Ecto neural progenitor cell (in vitro differentiated cells): Measurements from ENCODE around the gene TMEM256.
"Not testable (repeated sequence)": the region's sequence is repeated elsewhere in the genome, so short reads cannot be mapped to it uniquely, and the experiment has no call there.

Experiments used
- DNase-seq: peaks from one replicate; pipeline ENCODE4 v3.0.0-alpha.2; 2018; ENCODE audit warnings: low spot score

The TMEM256 gene

DNA sequence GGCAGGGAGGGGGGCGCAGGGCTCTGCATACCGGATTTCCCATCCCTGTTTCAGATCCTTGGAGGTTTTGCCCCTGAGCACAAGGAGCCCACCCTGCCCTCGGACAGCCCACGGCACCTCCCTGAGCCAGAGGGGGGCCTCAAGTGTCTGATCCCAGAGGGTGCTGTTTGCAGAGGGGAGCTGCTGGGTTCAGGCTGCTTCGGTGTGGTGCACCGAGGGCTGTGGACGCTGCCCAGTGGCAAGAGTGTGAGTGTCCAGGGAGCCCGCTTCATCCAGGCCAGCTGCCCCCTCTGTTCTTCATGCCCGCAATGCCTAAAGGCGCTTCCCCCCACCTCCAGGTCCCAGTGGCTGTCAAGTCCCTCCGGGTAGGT lies 20.5 kb downstream of the TMEM256 start:
- no peak for DNase-seq

- DNase-seq = no peak
Measured at GRCh38 chr17:7382901-7383300, 21.0 kb downstream of the TMEM256 start.

DNA sequence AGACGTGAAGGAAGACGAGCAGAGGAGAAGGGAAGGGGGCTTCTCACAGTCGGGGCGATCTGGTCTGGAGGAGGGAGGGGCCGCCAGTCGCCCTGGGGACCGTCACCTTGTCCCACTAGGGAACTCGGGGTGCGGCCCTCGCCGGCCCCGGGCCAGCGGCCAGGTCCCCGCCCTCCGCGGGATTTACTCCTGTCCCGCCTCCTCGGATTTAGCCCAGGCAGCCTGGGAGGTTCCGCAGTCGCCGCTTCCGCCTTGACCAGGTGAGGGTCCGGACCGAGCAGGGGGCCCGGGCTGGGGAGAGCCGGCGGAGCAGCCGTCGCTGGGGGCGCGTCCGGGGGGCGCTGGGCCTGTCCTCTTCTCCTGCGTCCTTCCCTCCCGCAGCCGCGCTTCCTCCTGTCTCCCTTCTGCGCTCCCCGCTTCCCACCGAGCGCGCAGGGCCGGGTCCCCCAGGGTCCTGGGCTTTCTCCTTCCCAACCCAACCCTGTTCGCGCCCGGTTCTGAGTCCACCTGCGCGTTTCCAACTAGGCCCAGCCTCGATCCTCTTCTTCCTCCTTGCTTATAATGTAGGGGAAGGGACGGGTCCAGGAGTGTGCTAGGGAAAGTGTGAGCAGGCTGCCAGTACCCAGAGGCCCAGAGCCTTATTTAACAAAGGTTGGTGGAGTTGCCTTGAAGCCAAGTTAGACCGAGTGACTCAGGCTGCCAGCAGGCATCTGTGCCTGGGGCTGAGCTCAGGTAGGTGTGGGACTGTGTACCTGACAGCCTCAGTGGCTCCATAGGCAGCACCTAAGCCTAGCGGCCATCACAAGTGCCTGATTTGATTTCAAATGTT lies 22.8 kb downstream of the TMEM256 start, which contains the start of gene TNK1:
TNK1 (plus strand) TSS at position 235 of the 829 bp plus-strand sequence. CDS start 1,838 bp downstream, outside the sequence.
- DNase-seq = peak; percentile 81

GRCh38 chr17:7380321-7380720 lies 23.6 kb downstream of the TMEM256 start:
- peak; percentile 60 for DNase-seq

- no peak for DNase-seq
Measured at GRCh38 chr17:7379134-7379533, 24.8 kb downstream of the TMEM256 start.

DNA sequence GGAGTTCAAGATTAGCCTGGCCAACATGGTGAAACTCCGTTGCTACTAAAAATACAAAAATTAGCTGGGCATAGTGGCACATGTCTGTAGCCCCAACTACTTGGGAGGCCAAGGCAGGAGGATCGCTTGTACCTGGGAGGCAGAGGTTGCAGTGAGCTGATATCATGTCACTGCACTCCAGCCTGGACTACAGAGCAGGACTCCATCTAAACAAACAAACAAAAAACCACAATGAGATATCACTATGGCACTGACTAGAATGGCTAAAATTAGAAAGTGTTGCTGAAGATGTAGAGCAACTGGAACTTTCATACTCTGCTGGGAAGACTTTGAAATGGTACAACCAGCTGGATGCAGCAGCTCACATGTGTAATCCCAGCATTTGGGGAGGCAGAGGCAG lies 29.5 kb downstream of the TMEM256 start:
- DNase-seq = no peak

DNA sequence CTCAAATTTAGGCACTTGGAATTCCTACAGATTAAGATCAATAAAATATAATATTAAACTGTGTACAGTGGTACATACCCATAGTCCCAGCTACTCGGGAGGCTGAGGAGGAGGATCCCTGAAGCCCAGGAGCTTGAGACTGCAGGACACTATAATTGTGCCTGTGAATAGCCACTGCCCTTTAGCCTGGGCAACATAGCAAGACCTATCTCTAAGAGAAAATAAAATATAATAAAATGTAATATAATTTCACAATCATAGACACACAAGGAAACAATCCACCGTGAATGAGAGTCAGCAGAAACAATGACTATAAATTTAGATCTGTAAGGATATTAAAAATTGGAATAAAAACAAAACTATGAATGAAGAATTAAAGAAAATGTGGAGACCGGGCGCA lies 33.0 kb downstream of the TMEM256 start:
- no peak for DNase-seq

GRCh38 chr17:7369825-7370224 lies 34.1 kb downstream of the TMEM256 start:
- DNase-seq = no peak

DNA sequence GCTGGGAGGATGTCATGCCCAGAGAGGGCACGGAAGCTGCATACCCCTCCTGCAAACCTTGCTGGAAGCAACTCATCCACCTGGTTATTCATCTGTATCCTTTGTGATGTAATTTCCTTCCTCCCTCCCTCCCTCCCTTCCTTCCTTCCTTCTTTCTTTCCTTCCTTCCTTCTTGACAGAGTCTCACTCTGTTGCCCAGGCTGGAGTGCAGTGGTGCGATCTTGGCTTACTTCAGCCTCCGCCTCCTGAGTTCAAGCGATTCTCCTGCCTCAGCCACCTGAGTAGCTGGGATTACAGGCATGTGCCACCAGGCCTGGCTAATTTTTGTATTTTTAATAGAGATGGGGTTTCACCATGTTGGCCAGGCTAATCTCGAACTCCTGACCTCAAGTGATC lies 35.3 kb downstream of the TMEM256 start:
- DNase-seq = not testable (repeated sequence)

DNA sequence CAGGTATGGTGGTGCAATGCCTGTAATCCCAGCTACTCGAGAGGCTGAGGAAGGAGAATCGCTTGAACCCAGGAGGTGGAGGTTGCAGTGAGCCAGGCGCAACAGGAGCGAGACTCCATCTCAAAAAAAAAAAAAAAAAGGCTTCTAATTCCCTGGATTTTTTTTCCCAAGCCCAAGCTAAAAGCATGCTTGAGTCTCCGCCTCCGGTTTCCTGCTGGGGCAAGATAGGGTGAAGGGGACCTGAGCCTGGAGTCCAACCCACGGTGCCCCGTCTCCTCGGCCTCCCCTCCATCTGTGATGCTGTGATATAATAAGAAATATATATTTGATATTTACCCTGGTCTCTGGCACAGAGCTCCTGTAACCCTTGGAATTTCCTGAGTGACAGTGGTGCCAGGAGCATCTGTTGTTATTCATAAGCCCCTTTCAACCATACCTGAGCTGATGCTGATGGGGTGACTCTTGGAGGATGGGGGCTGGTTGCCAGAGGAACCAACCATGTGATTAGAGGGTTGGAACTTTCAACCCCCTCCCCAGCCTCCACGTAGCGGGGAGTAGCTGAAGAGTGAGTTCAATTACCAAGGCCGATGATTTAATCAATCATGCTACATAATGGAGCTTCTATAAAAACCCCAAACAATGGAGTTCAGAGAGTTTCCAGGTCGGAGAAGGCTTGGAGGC lies 35.8 kb downstream of the TMEM256 start:
- no peak for DNase-seq

DNA sequence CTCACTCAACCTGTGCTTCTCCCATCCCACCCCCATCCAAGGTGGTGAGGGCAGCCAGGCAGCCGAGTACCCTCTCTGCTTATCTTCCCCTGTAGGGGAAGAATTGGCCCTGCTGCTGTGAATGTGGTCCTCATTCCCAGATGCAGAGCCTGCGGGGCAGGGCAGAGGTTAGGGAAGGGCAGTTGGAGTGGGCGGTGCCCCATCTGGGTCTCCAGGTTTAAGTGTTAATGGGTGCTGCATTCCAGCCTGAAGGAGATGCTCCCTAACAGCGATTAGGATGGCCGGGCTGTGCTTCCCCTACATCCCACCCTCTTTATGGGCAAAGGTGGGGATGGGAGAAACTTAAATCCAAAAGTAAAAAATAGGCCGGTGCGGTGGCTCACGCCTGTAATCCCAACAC lies 36.8 kb downstream of the TMEM256 start:
- no peak for DNase-seq

- not testable (repeated sequence) for DNase-seq
Measured at GRCh38 chr17:7365963-7366362, 37.9 kb downstream of the TMEM256 start.

DNA sequence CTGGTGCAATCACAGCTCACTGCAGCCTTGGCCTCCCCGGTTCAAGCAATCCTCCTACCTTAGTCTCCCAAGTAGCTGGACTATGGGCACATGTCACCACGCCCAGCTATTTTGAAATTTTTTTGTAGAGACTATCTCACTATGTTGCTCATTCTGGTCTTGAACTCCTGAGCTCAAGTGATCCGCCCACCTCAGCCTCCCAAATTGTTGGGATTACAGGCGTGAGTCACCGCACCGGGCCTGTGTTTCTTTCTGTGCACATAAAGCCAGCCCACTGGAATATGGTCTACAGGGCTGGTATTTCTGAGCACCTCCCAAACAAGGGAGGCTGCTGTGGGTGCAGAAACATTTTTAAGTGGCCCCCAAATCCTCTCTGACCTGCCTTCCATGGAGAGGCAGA lies 40.6 kb downstream of the TMEM256 start:
- no peak for DNase-seq

DNA sequence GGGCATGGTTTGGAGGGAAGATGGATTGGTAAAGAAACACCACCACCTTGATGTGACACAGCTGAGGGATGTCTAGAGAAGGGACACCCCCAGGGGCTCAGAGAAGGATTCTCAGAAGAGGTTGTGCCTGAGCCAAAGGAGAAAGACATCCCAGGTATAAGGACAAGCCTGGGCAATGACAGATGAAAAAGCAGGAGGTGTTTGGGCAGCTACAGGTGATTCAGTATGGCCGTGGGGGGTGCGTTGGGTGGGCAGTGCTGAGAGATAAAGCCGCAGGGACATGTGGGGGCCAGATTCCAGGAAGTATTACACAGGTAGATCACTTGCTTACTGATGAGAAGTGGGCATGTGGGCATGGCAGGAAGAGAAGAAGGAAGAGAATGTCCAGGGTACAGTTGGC lies 42.0 kb downstream of the TMEM256 start:
- DNase-seq = no peak

DNA sequence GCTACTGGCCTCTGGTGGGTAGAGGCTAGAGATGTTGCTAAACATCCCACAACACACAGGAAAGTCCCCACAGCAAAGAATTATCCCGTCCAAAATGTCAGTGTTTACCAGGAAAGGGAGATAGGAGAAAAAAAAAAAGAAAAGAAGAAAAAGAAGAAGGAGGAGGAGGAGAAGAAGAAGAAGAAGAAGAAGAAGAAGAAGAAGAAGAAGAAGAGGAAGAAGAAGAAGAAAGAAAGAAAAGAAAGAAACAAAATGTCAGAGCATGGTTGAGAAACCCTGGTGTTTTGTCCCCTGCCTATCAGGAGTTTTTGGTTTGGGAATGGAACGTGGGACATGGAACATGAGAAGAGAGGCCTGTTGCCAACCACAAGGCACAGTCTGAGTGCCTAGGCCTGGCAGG lies 46.5 kb downstream of the TMEM256 start:
- no peak for DNase-seq

DNA sequence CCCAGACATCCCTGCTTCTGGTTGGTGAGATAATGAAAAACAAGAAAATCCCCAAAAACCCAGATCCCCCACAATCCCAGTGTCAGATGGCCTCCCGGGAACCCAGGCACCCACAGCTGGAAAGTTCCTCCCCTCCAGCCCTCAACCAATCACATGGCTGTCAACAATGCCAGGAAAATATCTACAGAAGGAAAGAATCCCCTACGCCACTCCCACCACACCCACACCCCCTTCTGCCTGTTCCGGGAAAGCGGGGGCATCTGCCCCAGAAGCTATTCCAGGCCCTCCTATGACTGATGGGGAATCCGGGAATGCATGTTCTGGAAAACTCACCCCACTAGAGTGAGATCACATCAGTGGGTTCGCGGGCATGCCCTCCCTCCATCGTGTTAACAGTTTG lies 47.1 kb downstream of the TMEM256 start:
- no peak for DNase-seq

- peak; percentile 93 for DNase-seq
Measured at GRCh38 chr17:7356072-7356549, 47.8 kb downstream of the TMEM256 start.

- DNase-seq = no peak
Measured at GRCh38 chr17:7355573-7355972, 48.3 kb downstream of the TMEM256 start.

DNA sequence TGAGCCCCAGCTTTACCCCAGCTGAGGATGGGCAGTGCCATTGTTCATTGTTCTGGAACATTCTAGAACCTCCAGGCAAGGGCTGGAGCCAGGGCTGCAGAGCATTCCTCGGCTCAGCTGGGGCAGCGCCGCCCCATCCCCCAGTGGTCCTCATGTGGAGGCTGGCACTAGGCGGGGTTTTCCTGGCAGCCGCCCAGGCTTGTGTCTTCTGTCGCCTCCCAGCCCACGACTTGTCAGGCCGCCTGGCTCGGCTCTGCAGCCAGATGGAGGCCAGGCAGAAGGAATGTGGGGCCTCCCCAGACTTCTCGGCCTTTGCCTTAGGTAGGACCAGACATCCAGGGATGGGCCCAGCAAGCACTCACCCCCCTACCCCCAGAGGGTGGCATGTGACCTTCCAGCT lies 48.8 kb downstream of the TMEM256 start, which contains the start of gene TMEM95:
TMEM95 (plus strand) TSS at position 104 of the 400 bp plus-strand sequence; CDS start at position 153, 49 bp downstream.
- no peak for DNase-seq

- peak; percentile 71 for DNase-seq
Measured at GRCh38 chr17:7354262-7354843, 49.5 kb downstream of the TMEM256 start.
